HepG2 (cell line): ENCODE data around the gene AFG1L. TPM values are rescaled to one million over a fixed set of nuclear protein-coding genes. Genes with fewer than 3 reads are reported as not detected.

Source experiments
- CBX1 ChIP-seq: IDR thresholded peaks from one replicate; pipeline ENCODE4 v1.6.1; 2016; ENCODE audit warnings: antibody characterized with exemption, low read depth
- CBX2 ChIP-seq, 2 experiments: fragments of 200-600 bp in 1 of 2; sonication (generic); formaldehyde crosslinking in 1 of 2; IDR thresholded peaks; 2 replicates each; pipeline versions ENCODE4 v1.7.0 to v1.8.1; 2018 to 2022; ENCODE audit warnings: low read depth in 2 of 2, low read length in 1 of 2, mild to moderate bottlenecking in 1 of 2, missing genetic modification reagents in 1 of 2
- EP300 ChIP-seq, 3 experiments: sonication (generic) in 1 of 3; formaldehyde crosslinking in 1 of 3; IDR thresholded peaks; 2 replicates each; pipeline versions ENCODE4 v1.5.1 to v1.6.1; 2011 to 2020; ENCODE audit warnings: low read depth in 2 of 3, low read length in 2 of 3, borderline replicate concordance in 1 of 3, improper control_type of control experiment in 1 of 3, mild to moderate bottlenecking in 1 of 3, missing genetic modification reagents in 1 of 3, moderate library complexity in 1 of 3
- GATAD2A ChIP-seq: IDR thresholded peaks from 2 replicates; pipeline ENCODE4 v1.6.1; 2016
- HOXD1 ChIP-seq: sonication (generic); formaldehyde crosslinking; IDR thresholded peaks from 2 replicates; pipeline ENCODE4 v1.5.0; 2020; ENCODE audit warnings: missing genetic modification reagents
- KLF16 ChIP-seq, 2 experiments: sonication (generic) in 1 of 2; formaldehyde crosslinking in 1 of 2; IDR thresholded peaks; 2 replicates each; pipeline versions ENCODE4 v1.6.1 to v1.8.0; 2016 to 2023; ENCODE audit warnings: missing genetic modification reagents in 2 of 2, missing compliant biosample characterization in 1 of 2
- KMT2B ChIP-seq: IDR thresholded peaks from 2 replicates; pipeline ENCODE4 v1.6.1; 2016; ENCODE audit warnings: missing genetic modification reagents, missing compliant biosample characterization
- NR2F6 ChIP-seq, 2 experiments: IDR thresholded peaks; 2 replicates each; pipeline ENCODE4 v1.6.1; 2016; ENCODE audit warnings: antibody characterized with exemption in 1 of 2, mild to moderate bottlenecking in 1 of 2
- TGIF2 ChIP-seq: IDR thresholded peaks from 2 replicates; pipeline ENCODE4 v1.6.1; 2016; ENCODE audit warnings: control low read depth, missing compliant biosample characterization
- ZNF256 ChIP-seq: sonication (generic); formaldehyde crosslinking; conservative IDR thresholded peaks from 2 replicates; pipeline ENCODE4 v1.4.0; 2020; ENCODE audit warnings: missing genetic modification reagents
- ZNF430 ChIP-seq: sonication (generic); formaldehyde crosslinking; IDR thresholded peaks from 2 replicates; pipeline ENCODE4 v1.9.0; 2021; ENCODE audit warnings: mild to moderate bottlenecking, missing genetic modification reagents
- ZNF460 ChIP-seq: sonication (generic); formaldehyde crosslinking; IDR thresholded peaks from 2 replicates; pipeline ENCODE4 v1.5.1; 2020; ENCODE audit warnings: missing genetic modification reagents, mild to moderate bottlenecking, borderline replicate concordance
- ZNF468 ChIP-seq: sonication (generic); formaldehyde crosslinking; IDR thresholded peaks from 2 replicates; pipeline ENCODE4 v1.8.0; 2022; ENCODE audit warnings: mild to moderate bottlenecking, moderate library complexity, missing genetic modification reagents
- ZNF605 ChIP-seq: sonication (generic); formaldehyde crosslinking; IDR thresholded peaks from 2 replicates; pipeline ENCODE4 v1.8.0; 2022; ENCODE audit warnings: mild to moderate bottlenecking, missing genetic modification reagents
- ZNF749 ChIP-seq: sonication (generic); formaldehyde crosslinking; IDR thresholded peaks from 2 replicates; pipeline ENCODE4 v1.8.0; 2022; ENCODE audit warnings: mild to moderate bottlenecking, missing genetic modification reagents, moderate library complexity, borderline replicate concordance
- ZSCAN30 ChIP-seq: sonication (generic); formaldehyde crosslinking; IDR thresholded peaks from 2 replicates; pipeline ENCODE4 v1.5.0; 2020; ENCODE audit warnings: mild to moderate bottlenecking, missing genetic modification reagents
- polyA plus RNA-seq, 8 experiments: library from polyadenylated mRNA; depleted of rRNA in 3 of 8; stranded (reverse) in 7 of 8; unstranded in 1 of 8; fragments of >200 nt; fragmentation: Illumina TruSeq in 4 of 8; extraction: Trizol in 4 of 8; gene quantifications; 2 replicates each; pipeline versions ENCODE4 v1.2.1 to v1.2.3, GENCODE V29; 2011 to 2016; ENCODE audit warnings: low read depth in 4 of 8, missing spikeins in 1 of 8, mixed read lengths in 1 of 8; ENCODE audit not compliant: insufficient read depth in 1 of 8
- total RNA-seq, 5 experiments: library from RNA; depleted of rRNA; stranded (reverse); fragments of >200 nt; fragmentation: Illumina TruSeq; extraction: Trizol; gene quantifications; 2 replicates each; pipeline ENCODE4 v1.2.3, GENCODE V29; 2016; ENCODE audit warnings: low read depth in 1 of 5
- TF ChIP-seq, protein P1 (sequence below): sonication (generic); formaldehyde crosslinking; IDR thresholded peaks from 2 replicates; pipeline ENCODE4 v1.5.1; 2020; ENCODE audit warnings: mild to moderate bottlenecking, missing genetic modification reagents, borderline replicate concordance
- TF ChIP-seq, protein P2 (sequence below): sonication (generic); formaldehyde crosslinking; IDR thresholded peaks from 2 replicates; pipeline ENCODE4 v1.4.0; 2020; ENCODE audit warnings: missing genetic modification reagents
- TF ChIP-seq, protein P3 (sequence below): sonication (generic); formaldehyde crosslinking; IDR thresholded peaks from 2 replicates; pipeline ENCODE4 v1.8.0; 2022; ENCODE audit warnings: mild to moderate bottlenecking, missing genetic modification reagents; ENCODE audit not compliant: insufficient replicate concordance
- TF ChIP-seq, protein P4 (sequence below): sonication (generic); formaldehyde crosslinking; IDR thresholded peaks from 2 replicates; pipeline ENCODE4 v1.8.1; 2023; ENCODE audit warnings: mild to moderate bottlenecking, moderate library complexity, missing genetic modification reagents

AFG1L gene
- total and polyA plus RNA-seq, 2 of the 13 experiments (the other 11 are each of a cell fraction or from before 2014, with no cell fraction given): 3.1 to 14.0 TPM

DNA sequence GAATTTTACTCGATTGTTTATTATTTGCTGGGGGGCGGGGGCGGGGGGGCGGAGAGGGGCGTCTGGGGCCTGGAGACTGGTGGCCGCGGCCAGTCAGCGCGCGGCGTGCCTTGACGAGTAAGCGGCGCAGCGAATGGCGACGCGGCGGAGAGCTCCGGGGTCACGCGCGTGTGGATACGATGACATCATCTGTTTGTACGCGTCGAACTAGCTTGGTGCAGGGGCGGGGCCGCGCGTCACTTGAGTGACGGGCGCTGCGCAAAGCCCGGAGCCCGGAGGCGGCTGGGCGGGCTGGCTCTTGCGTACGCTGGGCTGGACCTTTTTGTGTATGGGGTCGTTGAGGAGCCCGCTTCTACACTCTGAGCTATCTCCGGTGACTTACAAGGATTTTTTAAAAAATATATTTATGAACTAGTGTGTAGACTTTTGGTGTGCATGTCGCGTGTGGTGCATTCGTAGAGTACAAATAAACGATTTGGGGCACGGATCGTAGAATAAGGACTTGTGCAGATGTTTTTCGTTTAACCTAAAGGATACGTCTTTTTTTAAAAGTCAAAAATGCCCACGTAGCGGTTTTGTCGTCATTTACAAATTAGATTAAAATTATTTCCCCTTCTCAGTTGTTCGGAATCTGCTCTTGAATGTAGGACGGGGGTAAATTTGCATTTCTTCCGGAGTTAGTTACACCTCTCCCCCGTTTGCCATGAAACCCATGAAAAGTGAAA lies 263.7 kb downstream of the AFG1L start (continued):
- TF ChIP-seq, protein P1, sequence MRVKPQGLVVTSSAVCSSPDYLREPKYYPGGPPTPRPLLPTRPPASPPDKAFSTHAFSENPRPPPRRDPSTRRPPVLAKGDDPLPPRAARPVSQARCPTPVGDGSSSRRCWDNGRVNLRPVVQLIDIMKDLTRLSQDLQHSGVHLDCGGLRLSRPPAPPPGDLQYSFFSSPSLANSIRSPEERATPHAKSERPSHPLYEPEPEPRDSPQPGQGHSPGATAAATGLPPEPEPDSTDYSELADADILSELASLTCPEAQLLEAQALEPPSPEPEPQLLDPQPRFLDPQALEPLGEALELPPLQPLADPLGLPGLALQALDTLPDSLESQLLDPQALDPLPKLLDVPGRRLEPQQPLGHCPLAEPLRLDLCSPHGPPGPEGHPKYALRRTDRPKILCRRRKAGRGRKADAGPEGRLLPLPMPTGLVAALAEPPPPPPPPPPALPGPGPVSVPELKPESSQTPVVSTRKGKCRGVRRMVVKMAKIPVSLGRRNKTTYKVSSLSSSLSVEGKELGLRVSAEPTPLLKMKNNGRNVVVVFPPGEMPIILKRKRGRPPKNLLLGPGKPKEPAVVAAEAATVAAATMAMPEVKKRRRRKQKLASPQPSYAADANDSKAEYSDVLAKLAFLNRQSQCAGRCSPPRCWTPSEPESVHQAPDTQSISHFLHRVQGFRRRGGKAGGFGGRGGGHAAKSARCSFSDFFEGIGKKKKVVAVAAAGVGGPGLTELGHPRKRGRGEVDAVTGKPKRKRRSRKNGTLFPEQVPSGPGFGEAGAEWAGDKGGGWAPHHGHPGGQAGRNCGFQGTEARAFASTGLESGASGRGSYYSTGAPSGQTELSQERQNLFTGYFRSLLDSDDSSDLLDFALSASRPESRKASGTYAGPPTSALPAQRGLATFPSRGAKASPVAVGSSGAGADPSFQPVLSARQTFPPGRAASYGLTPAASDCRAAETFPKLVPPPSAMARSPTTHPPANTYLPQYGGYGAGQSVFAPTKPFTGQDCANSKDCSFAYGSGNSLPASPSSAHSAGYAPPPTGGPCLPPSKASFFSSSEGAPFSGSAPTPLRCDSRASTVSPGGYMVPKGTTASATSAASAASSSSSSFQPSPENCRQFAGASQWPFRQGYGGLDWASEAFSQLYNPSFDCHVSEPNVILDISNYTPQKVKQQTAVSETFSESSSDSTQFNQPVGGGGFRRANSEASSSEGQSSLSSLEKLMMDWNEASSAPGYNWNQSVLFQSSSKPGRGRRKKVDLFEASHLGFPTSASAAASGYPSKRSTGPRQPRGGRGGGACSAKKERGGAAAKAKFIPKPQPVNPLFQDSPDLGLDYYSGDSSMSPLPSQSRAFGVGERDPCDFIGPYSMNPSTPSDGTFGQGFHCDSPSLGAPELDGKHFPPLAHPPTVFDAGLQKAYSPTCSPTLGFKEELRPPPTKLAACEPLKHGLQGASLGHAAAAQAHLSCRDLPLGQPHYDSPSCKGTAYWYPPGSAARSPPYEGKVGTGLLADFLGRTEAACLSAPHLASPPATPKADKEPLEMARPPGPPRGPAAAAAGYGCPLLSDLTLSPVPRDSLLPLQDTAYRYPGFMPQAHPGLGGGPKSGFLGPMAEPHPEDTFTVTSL (CRISPR knock-in tag): no peak
- TF ChIP-seq CBX1 (peak; percentile 31), EP300 (IDR thresholded peaks at IDR 0.05; ENCODE audit: low read depth in 2 of 2, low read length in 2 of 2) (peak; percentile 27 to 68; a peak in 2 of 4 replicates), EP300 (CRISPR knock-in tag; IDR thresholded peaks at IDR 0.05; ENCODE audit: borderline replicate concordance) (peak; percentile 36; the same call in 1 of the 2 replicates), ZSCAN30 (CRISPR knock-in tag) (no peak), KLF16 (CRISPR knock-in tag; IDR thresholded peaks at IDR 0.05) (peak in 1 of 2 experiments; percentile 76; a peak in 2 of 4 replicates), GATAD2A (CRISPR knock-in tag) (peak; percentile 71), KMT2B (CRISPR knock-in tag) (peak; percentile 86), ZNF256 (CRISPR knock-in tag) (0 out of 2 replicates have a peak, but pooled peaks have one; percentile 34), TGIF2 (0 out of 2 replicates have a peak, but pooled peaks have one; percentile 27), ZNF605 (CRISPR knock-in tag) (no peak), ZNF460 (CRISPR knock-in tag) (no peak), ZNF749 (no peak), CBX2 (IDR thresholded peaks at IDR 0.05; ENCODE audit: low read depth, low read length) (no peak), CBX2 (CRISPR knock-in tag; IDR thresholded peaks at IDR 0.05; ENCODE audit: low read depth) (no peak), NR2F6 (IDR thresholded peaks at IDR 0.05) (peak; percentile 61; the same call in 1 of the 2 replicates), NR2F6 (CRISPR knock-in tag; IDR thresholded peaks at IDR 0.05) (peak; percentile 68; the same call in 1 of the 2 replicates), HOXD1 (CRISPR knock-in tag) (peak; percentile 72; the same call in 1 of the 2 replicates), ZNF468 (no peak), ZNF430 (0 out of 2 replicates have a peak, but pooled peaks have one; percentile 8)
- TF ChIP-seq, protein P2, sequence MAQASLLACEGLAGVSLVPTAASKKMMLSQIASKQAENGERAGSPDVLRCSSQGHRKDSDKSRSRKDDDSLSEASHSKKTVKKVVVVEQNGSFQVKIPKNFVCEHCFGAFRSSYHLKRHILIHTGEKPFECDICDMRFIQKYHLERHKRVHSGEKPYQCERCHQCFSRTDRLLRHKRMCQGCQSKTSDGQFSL: no peak
- TF ChIP-seq, protein P3, sequence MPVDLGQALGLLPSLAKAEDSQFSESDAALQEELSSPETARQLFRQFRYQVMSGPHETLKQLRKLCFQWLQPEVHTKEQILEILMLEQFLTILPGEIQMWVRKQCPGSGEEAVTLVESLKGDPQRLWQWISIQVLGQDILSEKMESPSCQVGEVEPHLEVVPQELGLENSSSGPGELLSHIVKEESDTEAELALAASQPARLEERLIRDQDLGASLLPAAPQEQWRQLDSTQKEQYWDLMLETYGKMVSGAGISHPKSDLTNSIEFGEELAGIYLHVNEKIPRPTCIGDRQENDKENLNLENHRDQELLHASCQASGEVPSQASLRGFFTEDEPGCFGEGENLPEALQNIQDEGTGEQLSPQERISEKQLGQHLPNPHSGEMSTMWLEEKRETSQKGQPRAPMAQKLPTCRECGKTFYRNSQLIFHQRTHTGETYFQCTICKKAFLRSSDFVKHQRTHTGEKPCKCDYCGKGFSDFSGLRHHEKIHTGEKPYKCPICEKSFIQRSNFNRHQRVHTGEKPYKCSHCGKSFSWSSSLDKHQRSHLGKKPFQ (CRISPR knock-in tag): peak; percentile 26
- TF ChIP-seq, protein P4, sequence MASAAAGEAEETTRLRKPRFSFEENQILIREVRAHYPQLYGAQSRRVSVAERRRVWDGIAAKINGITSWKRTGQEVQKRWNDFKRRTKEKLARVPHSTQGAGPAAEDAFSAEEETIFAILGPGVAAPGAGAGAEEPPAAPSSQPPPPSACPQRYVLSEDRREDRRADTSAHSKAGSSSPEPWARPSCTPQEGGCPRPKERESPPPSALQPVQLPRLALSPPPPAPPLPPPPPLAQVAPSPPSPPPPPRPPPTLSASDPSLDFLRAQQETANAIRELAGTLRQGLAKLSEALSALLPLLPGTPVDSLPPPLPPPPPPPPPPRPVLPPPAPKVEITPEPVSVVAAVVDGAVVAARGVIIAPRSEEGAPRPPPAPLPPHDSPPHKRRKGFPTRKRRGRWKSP (CRISPR knock-in tag): no peak; the same call in 1 of the 2 replicates
